ENCODE results near the gene ZNF846. TPM values are rescaled to one million over a fixed set of nuclear protein-coding genes. Genes with fewer than 3 reads are reported as not detected.
A peak's percentile ranks its signal among the peaks of the same experiment; 100 is the strongest.

The ZNF846 gene
- total and polyA plus RNA-seq, 9 of the 15 experiments (the other 6 are each of a cell fraction or from before 2014, with no cell fraction given), result 4.1 to 8.7 (median 7.8) TPM

DNA sequence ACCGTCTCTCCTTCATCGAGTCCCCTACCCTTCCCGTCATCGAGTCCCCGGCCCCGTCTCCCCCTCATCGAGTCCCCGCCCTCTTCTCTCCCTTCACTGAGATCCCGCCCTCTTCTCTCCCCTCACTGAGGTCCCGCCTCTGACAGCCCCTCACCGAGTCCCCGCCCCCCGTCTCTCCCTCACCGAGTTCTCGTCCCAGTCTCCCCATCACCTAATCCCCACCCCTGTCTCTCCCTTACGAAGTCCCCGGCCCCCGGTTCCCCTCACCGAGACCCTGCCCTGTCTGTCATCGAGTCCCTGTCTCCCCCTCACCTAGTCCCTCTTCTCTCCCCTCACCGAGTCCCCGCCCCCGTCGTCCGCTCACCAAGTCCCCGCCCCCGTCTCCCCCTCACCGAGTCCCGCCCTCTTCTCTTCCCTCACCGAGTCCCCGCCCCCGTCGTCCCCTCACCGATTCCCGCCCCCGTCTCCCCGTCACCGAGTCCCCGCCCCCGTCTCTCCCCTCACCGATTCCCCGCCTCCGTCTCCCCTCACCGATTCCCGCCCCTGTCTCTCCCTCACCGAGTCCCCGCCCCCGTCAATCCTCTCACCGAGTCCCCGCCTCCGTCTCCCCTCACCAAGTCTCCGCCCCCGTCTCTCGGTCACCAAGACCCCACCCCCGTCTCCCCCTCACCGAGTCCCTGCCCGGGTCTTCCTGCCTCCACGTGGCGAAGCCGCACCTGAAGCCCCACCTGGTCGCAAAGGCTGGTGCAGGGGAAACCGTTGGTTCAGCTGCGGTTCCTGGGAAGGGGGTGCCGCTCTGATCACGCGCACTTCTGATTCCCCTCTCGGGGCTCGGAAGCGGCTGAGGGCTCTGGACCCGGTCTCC is 23.9 kb upstream of the ZNF846 start (continued):
- no peak for TF ChIP-seq DMBX1 (CRISPR knock-in tag; IDR thresholded peaks at IDR 0.05; ENCODE audit: borderline replicate concordance)
- 0 out of 2 replicates have a peak, but pooled peaks have one; percentile 14 for TF ChIP-seq LARP7 (IDR thresholded peaks at IDR 0.05)
- no peak for TF ChIP-seq ZNF444 (CRISPR knock-in tag; IDR thresholded peaks at IDR 0.05)
- TF ChIP-seq, protein P1, sequence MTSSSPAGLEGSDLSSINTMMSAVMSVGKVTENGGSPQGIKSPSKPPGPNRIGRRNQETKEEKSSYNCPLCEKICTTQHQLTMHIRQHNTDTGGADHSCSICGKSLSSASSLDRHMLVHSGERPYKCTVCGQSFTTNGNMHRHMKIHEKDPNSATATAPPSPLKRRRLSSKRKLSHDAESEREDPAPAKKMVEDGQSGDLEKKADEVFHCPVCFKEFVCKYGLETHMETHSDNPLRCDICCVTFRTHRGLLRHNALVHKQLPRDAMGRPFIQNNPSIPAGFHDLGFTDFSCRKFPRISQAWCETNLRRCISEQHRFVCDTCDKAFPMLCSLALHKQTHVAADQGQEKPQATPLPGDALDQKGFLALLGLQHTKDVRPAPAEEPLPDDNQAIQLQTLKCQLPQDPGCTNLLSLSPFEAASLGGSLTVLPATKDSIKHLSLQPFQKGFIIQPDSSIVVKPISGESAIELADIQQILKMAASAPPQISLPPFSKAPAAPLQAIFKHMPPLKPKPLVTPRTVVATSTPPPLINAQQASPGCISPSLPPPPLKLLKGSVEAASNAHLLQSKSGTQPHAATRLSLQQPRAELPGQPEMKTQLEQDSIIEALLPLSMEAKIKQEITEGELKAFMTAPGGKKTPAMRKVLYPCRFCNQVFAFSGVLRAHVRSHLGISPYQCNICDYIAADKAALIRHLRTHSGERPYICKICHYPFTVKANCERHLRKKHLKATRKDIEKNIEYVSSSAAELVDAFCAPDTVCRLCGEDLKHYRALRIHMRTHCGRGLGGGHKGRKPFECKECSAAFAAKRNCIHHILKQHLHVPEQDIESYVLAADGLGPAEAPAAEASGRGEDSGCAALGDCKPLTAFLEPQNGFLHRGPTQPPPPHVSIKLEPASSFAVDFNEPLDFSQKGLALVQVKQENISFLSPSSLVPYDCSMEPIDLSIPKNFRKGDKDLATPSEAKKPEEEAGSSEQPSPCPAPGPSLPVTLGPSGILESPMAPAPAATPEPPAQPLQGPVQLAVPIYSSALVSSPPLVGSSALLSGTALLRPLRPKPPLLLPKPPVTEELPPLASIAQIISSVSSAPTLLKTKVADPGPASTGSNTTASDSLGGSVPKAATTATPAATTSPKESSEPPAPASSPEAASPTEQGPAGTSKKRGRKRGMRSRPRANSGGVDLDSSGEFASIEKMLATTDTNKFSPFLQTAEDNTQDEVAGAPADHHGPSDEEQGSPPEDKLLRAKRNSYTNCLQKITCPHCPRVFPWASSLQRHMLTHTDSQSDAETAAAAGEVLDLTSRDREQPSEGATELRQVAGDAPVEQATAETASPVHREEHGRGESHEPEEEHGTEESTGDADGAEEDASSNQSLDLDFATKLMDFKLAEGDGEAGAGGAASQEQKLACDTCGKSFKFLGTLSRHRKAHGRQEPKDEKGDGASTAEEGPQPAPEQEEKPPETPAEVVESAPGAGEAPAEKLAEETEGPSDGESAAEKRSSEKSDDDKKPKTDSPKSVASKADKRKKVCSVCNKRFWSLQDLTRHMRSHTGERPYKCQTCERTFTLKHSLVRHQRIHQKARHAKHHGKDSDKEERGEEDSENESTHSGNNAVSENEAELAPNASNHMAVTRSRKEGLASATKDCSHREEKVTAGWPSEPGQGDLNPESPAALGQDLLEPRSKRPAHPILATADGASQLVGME (CRISPR knock-in tag; IDR thresholded peaks at IDR 0.05), result no peak
- TF ChIP-seq RB1 (IDR thresholded peaks at IDR 0.05; ENCODE audit: low read depth), result 0 out of 2 replicates have a peak, but pooled peaks have one; percentile 22
- TF ChIP-seq, protein P2, sequence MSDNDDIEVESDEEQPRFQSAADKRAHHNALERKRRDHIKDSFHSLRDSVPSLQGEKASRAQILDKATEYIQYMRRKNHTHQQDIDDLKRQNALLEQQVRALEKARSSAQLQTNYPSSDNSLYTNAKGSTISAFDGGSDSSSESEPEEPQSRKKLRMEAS (CRISPR knock-in tag; IDR thresholded peaks at IDR 0.05), result peak; percentile 87
- TF ChIP-seq ZNF12 (CRISPR knock-in tag; IDR thresholded peaks at IDR 0.05), result no peak
- TF ChIP-seq, protein P3, sequence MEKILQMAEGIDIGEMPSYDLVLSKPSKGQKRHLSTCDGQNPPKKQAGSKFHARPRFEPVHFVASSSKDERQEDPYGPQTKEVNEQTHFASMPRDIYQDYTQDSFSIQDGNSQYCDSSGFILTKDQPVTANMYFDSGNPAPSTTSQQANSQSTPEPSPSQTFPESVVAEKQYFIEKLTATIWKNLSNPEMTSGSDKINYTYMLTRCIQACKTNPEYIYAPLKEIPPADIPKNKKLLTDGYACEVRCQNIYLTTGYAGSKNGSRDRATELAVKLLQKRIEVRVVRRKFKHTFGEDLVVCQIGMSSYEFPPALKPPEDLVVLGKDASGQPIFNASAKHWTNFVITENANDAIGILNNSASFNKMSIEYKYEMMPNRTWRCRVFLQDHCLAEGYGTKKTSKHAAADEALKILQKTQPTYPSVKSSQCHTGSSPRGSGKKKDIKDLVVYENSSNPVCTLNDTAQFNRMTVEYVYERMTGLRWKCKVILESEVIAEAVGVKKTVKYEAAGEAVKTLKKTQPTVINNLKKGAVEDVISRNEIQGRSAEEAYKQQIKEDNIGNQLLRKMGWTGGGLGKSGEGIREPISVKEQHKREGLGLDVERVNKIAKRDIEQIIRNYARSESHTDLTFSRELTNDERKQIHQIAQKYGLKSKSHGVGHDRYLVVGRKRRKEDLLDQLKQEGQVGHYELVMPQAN (IDR thresholded peaks at IDR 0.05; ENCODE audit: borderline replicate concordance), result peak; percentile 89
- peak; percentile 16 for TF ChIP-seq POLR2B (IDR thresholded peaks at IDR 0.05; ENCODE audit: low read depth, partially characterized antibody)
- TF ChIP-seq ZBTB7A (IDR thresholded peaks at IDR 0.05; ENCODE audit: borderline replicate concordance, control insufficient read depth, low read depth, low read length), result peak; percentile 79
- TF ChIP-seq MBD2 (IDR thresholded peaks at IDR 0.05; ENCODE audit: borderline replicate concordance, low read depth), result peak; percentile 45; the same call in 1 of the 2 replicates
- TF ChIP-seq, protein P4, sequence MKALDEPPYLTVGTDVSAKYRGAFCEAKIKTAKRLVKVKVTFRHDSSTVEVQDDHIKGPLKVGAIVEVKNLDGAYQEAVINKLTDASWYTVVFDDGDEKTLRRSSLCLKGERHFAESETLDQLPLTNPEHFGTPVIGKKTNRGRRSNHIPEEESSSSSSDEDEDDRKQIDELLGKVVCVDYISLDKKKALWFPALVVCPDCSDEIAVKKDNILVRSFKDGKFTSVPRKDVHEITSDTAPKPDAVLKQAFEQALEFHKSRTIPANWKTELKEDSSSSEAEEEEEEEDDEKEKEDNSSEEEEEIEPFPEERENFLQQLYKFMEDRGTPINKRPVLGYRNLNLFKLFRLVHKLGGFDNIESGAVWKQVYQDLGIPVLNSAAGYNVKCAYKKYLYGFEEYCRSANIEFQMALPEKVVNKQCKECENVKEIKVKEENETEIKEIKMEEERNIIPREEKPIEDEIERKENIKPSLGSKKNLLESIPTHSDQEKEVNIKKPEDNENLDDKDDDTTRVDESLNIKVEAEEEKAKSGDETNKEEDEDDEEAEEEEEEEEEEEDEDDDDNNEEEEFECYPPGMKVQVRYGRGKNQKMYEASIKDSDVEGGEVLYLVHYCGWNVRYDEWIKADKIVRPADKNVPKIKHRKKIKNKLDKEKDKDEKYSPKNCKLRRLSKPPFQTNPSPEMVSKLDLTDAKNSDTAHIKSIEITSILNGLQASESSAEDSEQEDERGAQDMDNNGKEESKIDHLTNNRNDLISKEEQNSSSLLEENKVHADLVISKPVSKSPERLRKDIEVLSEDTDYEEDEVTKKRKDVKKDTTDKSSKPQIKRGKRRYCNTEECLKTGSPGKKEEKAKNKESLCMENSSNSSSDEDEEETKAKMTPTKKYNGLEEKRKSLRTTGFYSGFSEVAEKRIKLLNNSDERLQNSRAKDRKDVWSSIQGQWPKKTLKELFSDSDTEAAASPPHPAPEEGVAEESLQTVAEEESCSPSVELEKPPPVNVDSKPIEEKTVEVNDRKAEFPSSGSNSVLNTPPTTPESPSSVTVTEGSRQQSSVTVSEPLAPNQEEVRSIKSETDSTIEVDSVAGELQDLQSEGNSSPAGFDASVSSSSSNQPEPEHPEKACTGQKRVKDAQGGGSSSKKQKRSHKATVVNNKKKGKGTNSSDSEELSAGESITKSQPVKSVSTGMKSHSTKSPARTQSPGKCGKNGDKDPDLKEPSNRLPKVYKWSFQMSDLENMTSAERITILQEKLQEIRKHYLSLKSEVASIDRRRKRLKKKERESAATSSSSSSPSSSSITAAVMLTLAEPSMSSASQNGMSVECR (CRISPR knock-in tag; IDR thresholded peaks at IDR 0.05), result peak; percentile 71
- 0 out of 2 replicates have a peak, but pooled peaks have one; percentile 39 for TF ChIP-seq PML (IDR thresholded peaks at IDR 0.05; ENCODE audit: low read length)

Measured in K562 (cell line).